ENCODE data around the gene PRC1. TPM values are rescaled to one million over a fixed set of nuclear protein-coding genes. Genes with fewer than 3 reads are reported as not detected.

The PRC1 gene
- total RNA-seq, 3 donors from 2014 or later: 4.3 to 19.8 (median 10.5) TPM

DNA sequence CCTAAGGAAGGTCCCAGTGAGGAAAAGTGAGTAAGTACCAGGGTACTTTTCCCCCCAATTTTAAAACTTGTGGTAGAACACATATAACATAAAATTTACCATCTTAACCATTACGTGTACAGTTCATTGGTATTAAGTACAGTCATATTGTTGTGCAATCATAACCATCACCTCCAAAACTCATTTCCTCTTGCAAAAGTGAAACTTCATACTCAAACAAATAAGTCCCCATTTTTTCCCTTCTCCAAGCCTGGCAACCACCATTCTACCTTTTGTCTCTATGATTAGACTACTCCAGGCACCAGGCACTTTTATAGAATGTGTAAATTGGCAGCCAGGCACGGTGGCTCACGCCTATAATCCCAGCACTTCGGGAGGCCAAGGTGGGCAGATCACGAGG is 12.2 kb downstream of the PRC1 start:
- H3K4me3 ChIP-seq: no peak overlapping the region
- no peaks in the 10 kb centered on the region for H3K36me3 ChIP-seq
- H3K4me1 ChIP-seq: no peaks in the 10 kb centered on the region
- no peak overlapping the region for H3K27ac ChIP-seq
- no peak for TF ChIP-seq POLR2AphosphoS5 (IDR thresholded peaks at IDR 0.05)
- TF ChIP-seq, protein P1, sequence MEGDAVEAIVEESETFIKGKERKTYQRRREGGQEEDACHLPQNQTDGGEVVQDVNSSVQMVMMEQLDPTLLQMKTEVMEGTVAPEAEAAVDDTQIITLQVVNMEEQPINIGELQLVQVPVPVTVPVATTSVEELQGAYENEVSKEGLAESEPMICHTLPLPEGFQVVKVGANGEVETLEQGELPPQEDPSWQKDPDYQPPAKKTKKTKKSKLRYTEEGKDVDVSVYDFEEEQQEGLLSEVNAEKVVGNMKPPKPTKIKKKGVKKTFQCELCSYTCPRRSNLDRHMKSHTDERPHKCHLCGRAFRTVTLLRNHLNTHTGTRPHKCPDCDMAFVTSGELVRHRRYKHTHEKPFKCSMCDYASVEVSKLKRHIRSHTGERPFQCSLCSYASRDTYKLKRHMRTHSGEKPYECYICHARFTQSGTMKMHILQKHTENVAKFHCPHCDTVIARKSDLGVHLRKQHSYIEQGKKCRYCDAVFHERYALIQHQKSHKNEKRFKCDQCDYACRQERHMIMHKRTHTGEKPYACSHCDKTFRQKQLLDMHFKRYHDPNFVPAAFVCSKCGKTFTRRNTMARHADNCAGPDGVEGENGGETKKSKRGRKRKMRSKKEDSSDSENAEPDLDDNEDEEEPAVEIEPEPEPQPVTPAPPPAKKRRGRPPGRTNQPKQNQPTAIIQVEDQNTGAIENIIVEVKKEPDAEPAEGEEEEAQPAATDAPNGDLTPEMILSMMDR (IDR thresholded peaks at IDR 0.05): no peak
- TF ChIP-seq POLR2A (IDR thresholded peaks at IDR 0.05): no peak
- intact Hi-C loops (cut with DNase I; ENCODE audit: low total_unique reads): no loop called here
- H3K27me3 ChIP-seq: no peaks in the 10 kb centered on the region
- no peaks in the 10 kb centered on the region for H3K9me3 ChIP-seq
- DNase-seq (ENCODE audit: low spot score in 2 of 2): no peak

DNA sequence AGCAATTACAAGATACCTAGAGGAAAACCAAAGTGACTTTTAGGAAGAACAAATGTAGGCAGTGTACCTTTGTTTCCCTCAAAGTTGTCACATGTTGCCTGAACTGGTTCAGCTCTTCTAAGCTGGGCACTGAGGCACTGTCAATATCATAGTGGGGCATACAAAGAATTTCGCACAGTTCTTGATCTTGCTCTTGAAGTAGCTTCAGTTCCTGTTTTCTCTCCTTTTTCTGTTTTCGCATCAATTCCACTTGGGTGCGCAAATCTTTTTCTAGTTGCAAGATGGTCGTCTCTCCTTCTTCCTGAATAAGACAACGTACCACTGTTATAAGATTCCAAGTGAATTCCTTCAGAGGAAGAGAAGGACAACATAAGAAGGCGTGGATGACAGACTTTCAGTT is 12.7 kb downstream of the PRC1 start:
- Histone ChIP-seq H3K27ac (no peak overlapping the region), H3K4me3 (no peak overlapping the region), H3K9me3 (no peaks in the 10 kb centered on the region), H3K27me3 (no peaks in the 10 kb centered on the region), H3K36me3 (no peaks in the 10 kb centered on the region), H3K4me1 (no peaks in the 10 kb centered on the region)
- DNase-seq (ENCODE audit: low spot score in 2 of 2): no peak
- intact Hi-C loops (cut with DNase I; ENCODE audit: low total_unique reads): no loop called here
- TF ChIP-seq, protein P1 (IDR thresholded peaks at IDR 0.05): no peak
- TF ChIP-seq POLR2AphosphoS5 (IDR thresholded peaks at IDR 0.05): no peak
- TF ChIP-seq POLR2A (IDR thresholded peaks at IDR 0.05): no peak

DNA sequence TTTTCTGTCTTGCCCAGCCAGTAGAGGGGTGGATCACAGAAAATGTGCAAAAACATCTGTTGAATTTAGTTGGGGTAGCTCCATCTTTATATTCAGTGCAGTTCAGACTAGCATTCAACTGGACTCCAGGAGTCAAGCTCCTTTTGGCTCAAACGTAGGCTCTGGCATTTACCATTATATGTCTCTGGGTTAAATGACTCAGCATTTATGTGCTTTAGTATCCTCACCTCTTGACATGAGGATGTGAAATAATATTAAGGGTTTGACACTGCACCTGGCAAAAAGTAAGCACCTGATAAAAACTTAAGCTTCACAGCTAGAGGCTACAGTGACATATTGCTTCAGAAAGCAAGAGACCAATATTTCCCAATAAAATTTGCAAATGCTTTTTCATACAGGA is 14.8 kb downstream of the PRC1 start:
- H3K27ac ChIP-seq: no peak overlapping the region
- no peak for DNase-seq (ENCODE audit: low spot score in 2 of 2)
- no peaks in the 10 kb centered on the region for H3K27me3 ChIP-seq
- intact Hi-C loops (cut with DNase I; ENCODE audit: low total_unique reads): no loop called here
- H3K4me1 ChIP-seq: no peaks in the 10 kb centered on the region
- H3K4me3 ChIP-seq: no peak overlapping the region
- no peaks in the 10 kb centered on the region for H3K36me3 ChIP-seq
- no peaks in the 10 kb centered on the region for H3K9me3 ChIP-seq
- TF ChIP-seq POLR2A (IDR thresholded peaks at IDR 0.05): no peak
- no peak for TF ChIP-seq POLR2AphosphoS5 (IDR thresholded peaks at IDR 0.05)
- TF ChIP-seq, protein P1 (IDR thresholded peaks at IDR 0.05): no peak

DNA sequence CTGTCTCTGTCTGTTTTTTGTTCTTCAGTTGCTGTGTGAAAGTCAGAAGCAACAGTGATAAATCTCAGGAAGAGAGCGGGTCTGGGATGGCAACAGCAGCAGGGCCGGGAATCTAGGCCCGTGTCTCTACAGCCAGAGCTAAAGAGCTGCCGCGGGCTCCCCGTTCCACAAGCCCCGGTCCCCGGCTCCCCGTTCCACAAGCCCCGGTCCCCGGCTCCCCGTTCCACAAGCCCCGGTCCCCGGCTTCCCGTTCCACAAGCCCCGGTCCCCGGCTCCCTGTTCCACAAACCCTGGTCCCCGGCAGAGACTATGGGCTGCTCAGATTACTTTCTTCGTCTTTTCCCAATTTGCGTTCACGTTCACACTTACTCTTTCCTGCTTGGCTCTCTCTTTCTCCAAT is 20.1 kb downstream of the PRC1 start:
- TF ChIP-seq POLR2A (IDR thresholded peaks at IDR 0.05): no peak
- no peak for TF ChIP-seq POLR2AphosphoS5 (IDR thresholded peaks at IDR 0.05)
- TF ChIP-seq, protein P1 (IDR thresholded peaks at IDR 0.05): no peak
- no peaks in the 10 kb centered on the region for H3K4me1 ChIP-seq
- no peak for DNase-seq (ENCODE audit: low spot score in 2 of 2)
- no peaks in the 10 kb centered on the region for H3K36me3 ChIP-seq
- intact Hi-C loops (cut with DNase I; ENCODE audit: low total_unique reads): no loop called here
- no peak overlapping the region for H3K27ac ChIP-seq
- no peak overlapping the region for H3K4me3 ChIP-seq
- no peaks in the 10 kb centered on the region for H3K27me3 ChIP-seq
- H3K9me3 ChIP-seq: no peaks in the 10 kb centered on the region

DNA sequence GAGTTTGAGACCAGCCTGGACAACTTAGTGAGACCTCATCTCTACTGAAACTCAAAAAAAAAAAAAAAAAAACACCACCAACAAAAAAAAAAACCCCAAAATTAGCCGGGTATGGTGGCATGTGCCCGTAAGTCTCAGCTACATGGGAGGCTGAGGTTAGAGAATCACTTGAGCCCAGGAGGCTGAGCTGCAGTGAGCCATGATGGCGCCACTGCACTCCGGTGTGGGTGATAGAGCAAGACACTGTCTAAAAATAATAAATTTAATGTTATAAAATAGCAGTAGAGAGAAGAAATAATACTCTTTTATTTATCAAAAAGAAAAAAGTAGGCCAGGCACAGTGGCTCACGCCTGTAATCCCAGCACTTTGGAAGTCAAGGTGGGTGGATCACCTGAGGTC is 22.2 kb downstream of the PRC1 start:
- H3K27ac ChIP-seq: no peak overlapping the region
- H3K4me3 ChIP-seq: no peak overlapping the region
- no peaks in the 10 kb centered on the region for H3K27me3 ChIP-seq
- H3K9me3 ChIP-seq: no peaks in the 10 kb centered on the region
- H3K4me1 ChIP-seq: no peaks in the 10 kb centered on the region
- no peak for DNase-seq (ENCODE audit: low spot score in 2 of 2)
- TF ChIP-seq POLR2AphosphoS5 (IDR thresholded peaks at IDR 0.05) (no peak), POLR2A (IDR thresholded peaks at IDR 0.05) (no peak)
- TF ChIP-seq, protein P1 (IDR thresholded peaks at IDR 0.05): no peak
- intact Hi-C loops (cut with DNase I; ENCODE audit: low total_unique reads): no loop called here
- H3K36me3 ChIP-seq: no peaks in the 10 kb centered on the region

All from breast epithelium (tissue), 4 donors.